Neutrophil (primary cell): ENCODE results near the gene OPA3.

Experiments used
- H3K27ac ChIP-seq: fragments of 200-600 bp; sonication (generic); 2 replicates; pipeline ENCODE4 v1.5.1; 2016; ENCODE audit warnings: mild to moderate bottlenecking, moderate library complexity
- H3K27me3 ChIP-seq: fragments of 200-600 bp; sonication (generic); 2 replicates; pipeline ENCODE4 v1.6.0; 2016; ENCODE audit warnings: mild to moderate bottlenecking
- H3K36me3 ChIP-seq: fragments of 200-600 bp; sonication (generic); 2 replicates; pipeline ENCODE4 v1.5.1; 2017
- H3K4me1 ChIP-seq, 2 experiments: fragments of 200-600 bp in 1 of 2; sonication (generic) in 1 of 2; 1 replicate in 1 of 2; 2 replicates in 1 of 2; pipeline versions ENCODE4 v1.5.1 to v1.6.1; 2013 to 2016; ENCODE audit warnings: low read depth in 1 of 2, low read length in 1 of 2, mild to moderate bottlenecking in 1 of 2, moderate library complexity in 1 of 2; ENCODE audit not compliant: control insufficient read depth in 1 of 2, insufficient read depth in 1 of 2
- H3K4me3 ChIP-seq, 2 experiments: fragments of 200-600 bp in 1 of 2; sonication (generic) in 1 of 2; 1 replicate in 1 of 2; 2 replicates in 1 of 2; pipeline ENCODE4 v1.5.1; 2013 to 2016; ENCODE audit warnings: low read depth in 1 of 2, low read length in 1 of 2, mild to moderate bottlenecking in 1 of 2, moderate library complexity in 1 of 2
- H3K9me3 ChIP-seq: fragments of 200-600 bp; sonication (generic); 2 replicates; pipeline ENCODE4 v1.5.1; 2016
- TF ChIP-seq, protein P1 (sequence below): fragments of 200-600 bp; sonication (generic); IDR thresholded peaks from 2 replicates; pipeline ENCODE4 v1.5.1; 2016; ENCODE audit warnings: antibody characterized with exemption

The OPA3 gene

DNA sequence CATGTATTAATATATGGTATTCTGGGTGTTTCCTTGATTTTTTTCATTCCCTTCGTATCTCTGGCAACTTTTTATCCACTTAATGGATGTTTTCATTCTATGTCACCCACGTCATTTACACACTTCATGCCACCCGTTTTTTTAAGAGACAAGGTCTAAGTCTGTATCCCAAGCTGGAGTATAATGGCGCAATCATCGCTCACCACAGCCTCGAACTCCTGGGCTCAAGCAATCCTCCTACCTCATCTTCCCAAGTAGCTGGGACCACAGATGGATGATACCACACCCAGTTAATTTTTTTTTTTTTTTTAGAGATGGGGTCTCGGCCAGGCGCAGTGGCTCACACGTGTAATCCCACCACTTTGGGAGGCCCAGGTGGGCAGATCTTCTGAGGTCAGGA is 80.7 kb downstream of the OPA3 start:
- H3K27ac ChIP-seq, result no peak overlapping the region
- no peaks in the 10 kb centered on the region for H3K9me3 ChIP-seq
- peaks cover 60 to 70% of the 10 kb centered on the region in 2 experiments for H3K4me1 ChIP-seq
- H3K27me3 ChIP-seq, result peaks cover 11% of the 10 kb centered on the region
- peaks cover 3% of the 10 kb centered on the region for H3K36me3 ChIP-seq
- no peak overlapping the region for H3K4me3 ChIP-seq
- TF ChIP-seq, protein P1, sequence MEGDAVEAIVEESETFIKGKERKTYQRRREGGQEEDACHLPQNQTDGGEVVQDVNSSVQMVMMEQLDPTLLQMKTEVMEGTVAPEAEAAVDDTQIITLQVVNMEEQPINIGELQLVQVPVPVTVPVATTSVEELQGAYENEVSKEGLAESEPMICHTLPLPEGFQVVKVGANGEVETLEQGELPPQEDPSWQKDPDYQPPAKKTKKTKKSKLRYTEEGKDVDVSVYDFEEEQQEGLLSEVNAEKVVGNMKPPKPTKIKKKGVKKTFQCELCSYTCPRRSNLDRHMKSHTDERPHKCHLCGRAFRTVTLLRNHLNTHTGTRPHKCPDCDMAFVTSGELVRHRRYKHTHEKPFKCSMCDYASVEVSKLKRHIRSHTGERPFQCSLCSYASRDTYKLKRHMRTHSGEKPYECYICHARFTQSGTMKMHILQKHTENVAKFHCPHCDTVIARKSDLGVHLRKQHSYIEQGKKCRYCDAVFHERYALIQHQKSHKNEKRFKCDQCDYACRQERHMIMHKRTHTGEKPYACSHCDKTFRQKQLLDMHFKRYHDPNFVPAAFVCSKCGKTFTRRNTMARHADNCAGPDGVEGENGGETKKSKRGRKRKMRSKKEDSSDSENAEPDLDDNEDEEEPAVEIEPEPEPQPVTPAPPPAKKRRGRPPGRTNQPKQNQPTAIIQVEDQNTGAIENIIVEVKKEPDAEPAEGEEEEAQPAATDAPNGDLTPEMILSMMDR, result no peak

DNA sequence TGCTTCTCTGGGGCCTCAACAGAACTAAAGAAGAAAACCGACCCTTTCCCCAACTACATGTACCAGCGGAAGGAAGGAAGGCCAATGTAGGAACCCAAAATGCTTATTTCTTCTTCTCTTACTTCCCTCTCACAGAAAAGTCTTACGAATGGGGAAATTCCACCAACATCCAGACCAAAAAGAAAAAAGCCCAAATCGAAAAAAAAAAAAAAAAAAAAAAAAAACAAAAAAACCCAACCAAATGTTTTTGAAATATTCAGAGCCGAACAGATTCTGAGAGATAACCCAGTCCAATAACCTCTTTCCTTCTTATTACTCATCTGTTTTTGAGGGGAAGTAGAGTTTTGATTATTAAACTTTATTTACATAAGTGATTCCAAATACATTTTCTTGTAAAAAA is 82.5 kb downstream of the OPA3 start:
- peaks cover 78 to 87% of the 10 kb centered on the region in 2 experiments for H3K4me1 ChIP-seq
- H3K4me3 ChIP-seq, result peak overlapping the region; percentile 18 to 42
- peaks cover 29% of the 10 kb centered on the region for H3K27me3 ChIP-seq
- no peaks in the 10 kb centered on the region for H3K36me3 ChIP-seq
- TF ChIP-seq, protein P1, result no peak
- H3K27ac ChIP-seq, result peak overlapping the region; percentile 91
- H3K9me3 ChIP-seq, result no peaks in the 10 kb centered on the region

DNA sequence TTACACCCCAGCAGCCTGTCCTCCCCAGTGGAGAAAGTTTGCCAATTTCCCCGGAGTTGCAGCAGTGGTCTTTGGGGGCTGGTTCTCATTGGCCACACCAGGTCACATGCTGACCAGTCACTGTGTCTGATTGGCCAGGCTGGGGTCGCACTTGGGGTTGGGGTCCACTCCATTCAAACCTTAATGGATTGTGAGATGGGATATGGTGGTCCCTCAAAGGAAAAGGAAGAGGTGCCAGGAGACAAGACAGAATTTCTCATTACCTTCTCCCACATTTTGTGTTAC is 82.9 kb downstream of the OPA3 start:
- H3K9me3 ChIP-seq, result no peaks in the 10 kb centered on the region
- peak overlapping the region; percentile 91 for H3K27ac ChIP-seq
- TF ChIP-seq, protein P1, result no peak

DNA sequence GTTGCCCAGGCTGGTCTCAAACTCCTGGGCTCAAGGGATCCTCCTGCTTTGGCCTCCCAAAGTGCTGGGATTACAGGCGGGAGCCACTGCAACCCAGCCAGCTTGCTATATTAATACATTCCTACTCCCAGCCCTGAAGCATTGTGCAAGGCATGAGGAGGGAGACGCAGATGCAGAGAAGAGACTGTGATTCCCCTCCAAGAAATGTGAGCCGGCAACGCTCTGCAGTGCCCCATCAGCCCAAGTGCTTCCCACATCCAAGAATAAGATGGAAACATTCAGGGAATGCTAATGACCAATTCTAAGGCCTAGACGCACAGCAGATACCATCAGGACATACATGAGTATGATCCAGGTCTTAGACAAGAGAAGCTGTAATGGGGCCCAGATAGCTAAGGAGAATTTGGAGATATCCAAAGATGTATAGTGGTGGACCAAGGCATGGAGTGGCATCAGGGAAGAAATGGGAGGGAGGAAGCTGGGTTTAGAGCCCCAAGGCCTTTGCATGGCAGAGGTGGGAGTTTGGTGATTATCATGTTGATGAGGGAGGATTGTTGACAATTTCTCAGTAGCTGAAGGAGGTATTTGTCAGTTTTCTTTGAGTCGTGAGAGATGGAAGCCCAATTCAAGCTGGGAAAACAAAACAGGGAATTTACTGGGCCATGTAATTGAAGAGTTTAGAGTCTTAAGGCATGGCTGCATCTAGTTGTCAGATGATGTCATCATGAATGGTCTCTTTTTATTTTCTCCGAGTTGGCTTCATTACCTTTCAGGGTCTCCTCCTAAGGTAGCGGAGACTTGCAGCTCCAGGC is 83.5 kb downstream of the OPA3 start:
- H3K27me3 ChIP-seq, result peaks cover 34% of the 10 kb centered on the region
- H3K27ac ChIP-seq, result peak overlapping the region; percentile 91
- peaks cover 83 to 92% of the 10 kb centered on the region in 2 experiments for H3K4me1 ChIP-seq
- TF ChIP-seq, protein P1, result no peak
- peak overlapping the region; percentile 18 to 42 for H3K4me3 ChIP-seq
- H3K36me3 ChIP-seq, result no peaks in the 10 kb centered on the region
- H3K9me3 ChIP-seq, result no peaks in the 10 kb centered on the region

More for the DNA sequence above, 82.9 kb downstream of the OPA3 start:
- peaks cover 80 to 89% of the 10 kb centered on the region in 2 experiments for H3K4me1 ChIP-seq
- H3K27me3 ChIP-seq, result peaks cover 30% of the 10 kb centered on the region
- peak overlapping the region; percentile 18 to 42 for H3K4me3 ChIP-seq
- H3K36me3 ChIP-seq, result no peaks in the 10 kb centered on the region

DNA sequence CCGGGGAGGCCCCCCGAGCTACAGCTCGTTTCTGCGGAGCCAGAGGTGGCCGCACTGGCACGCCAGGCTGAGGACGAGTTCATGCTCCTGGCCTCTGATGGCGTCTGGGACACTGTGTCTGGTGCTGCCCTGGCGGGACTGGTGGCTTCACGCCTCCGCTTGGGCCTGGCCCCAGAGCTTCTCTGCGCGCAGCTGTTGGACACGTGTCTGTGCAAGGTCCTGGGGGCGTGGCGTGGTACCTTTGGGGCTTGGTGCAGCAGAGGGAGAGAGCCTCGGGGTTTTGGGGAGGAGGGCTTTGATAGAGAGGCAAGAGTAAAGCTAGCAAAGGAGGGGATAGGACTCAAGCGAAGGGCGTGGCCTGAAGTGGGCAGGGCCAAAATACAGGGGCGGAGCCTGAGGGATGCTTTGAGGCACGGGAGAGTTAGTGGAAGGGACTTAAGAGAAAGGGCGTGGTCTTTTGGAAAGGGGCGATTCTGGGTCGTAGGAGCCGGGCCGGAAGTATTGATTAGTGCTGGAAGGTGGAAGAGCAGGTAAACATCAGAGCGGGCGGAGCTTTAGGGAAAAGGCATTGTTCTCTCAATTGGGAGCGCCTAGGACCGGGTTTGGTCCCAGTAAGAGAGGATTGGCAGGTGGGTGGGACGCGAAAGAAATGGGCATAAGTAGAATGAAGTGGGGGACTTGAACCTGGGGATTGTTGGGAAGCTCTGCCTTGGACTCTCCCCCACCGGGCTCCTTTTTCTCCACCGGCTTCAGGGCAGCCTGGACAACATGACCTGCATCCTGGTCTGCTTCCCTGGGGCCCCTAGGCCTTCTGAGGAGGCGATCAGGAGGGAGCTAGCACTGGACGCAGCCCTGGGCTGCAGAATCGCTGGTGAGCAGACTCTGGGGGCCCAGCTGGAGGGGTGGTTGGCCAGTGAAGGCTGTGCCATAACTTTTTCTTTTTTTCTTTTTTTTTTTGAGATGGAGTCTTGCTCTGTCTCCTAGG is 85.1 kb downstream of the OPA3 start:
- Histone ChIP-seq H3K4me1 (peaks cover 78 to 82% of the 10 kb centered on the region in 2 experiments), H3K9me3 (no peaks in the 10 kb centered on the region), H3K36me3 (no peaks in the 10 kb centered on the region), H3K27me3 (peaks cover 51% of the 10 kb centered on the region), H3K27ac (peak overlapping the region; percentile 51), H3K4me3 (peak overlapping the region; percentile 57 to 82)
- TF ChIP-seq, protein P1, result no peak
